GM12878 (cell line): ENCODE data around the gene DISC1. TPM values are rescaled to one million over a fixed set of nuclear protein-coding genes. Genes with fewer than 3 reads are reported as not detected.

Source experiments
- ATAC-seq: fragments of 200-7000 bp; cut with Tn5 transposase; 3 replicates; pipeline ENCODE4 v1.9.1; 2020; ENCODE audit warnings: mild to moderate bottlenecking, moderate library complexity
- BruUV-seq: library from RNA; stranded (reverse); fragments of 400-500 nt; replicated peaks from 2 replicates; lab custom pipeline; 2021; lab: Mats Ljungman, UMichigan
- CTCF ChIA-PET: fragments of 300-600 bp; sonication (Branson Sonifier 250); formaldehyde crosslinking; extraction: SDS; loops from one replicate; lab custom pipeline; 2021; ENCODE audit warnings: inconsistent platforms; lab: Yijun Ruan, JAX
- POLR2A ChIA-PET: fragments of 350-600 bp; formaldehyde crosslinking; extraction: SDS; loops from one replicate; lab custom pipeline; 2021; ENCODE audit warnings: inconsistent platforms; lab: Charles Lee
- RAD21 ChIA-PET: fragments of 300-600 bp; sonication (Branson Sonifier 250); formaldehyde crosslinking; loops from one replicate; lab custom pipeline; 2023; ENCODE audit warnings: antibody characterized with exemption; ENCODE audit not compliant: unreplicated experiment; lab: Charles Lee
- SMC1A ChIA-PET: fragments of 300-600 bp; sonication (Branson Sonifier 250); formaldehyde crosslinking; loops from one replicate; lab custom pipeline; 2023; ENCODE audit not compliant: unreplicated experiment, uncharacterized antibody; lab: Charles Lee
- DNase-seq: peaks from one replicate; pipeline ENCODE4 v3.0.0-alpha.2; 2011; ENCODE audit warnings: low read depth, low spot score
- FAIRE-seq: peaks from 3 replicates; lab custom pipeline; 2011; peaks lifted over from hg19 to GRCh38; lab: Jason Lieb, UNC
- H2AFZ ChIP-seq: 2 replicates; pipeline ENCODE4 v1.6.0; 2011; ENCODE audit warnings: low read depth, low read length, control low read depth; ENCODE audit not compliant: control insufficient read depth
- H3K27ac ChIP-seq: 2 replicates; pipeline ENCODE4 v1.5.1; 2011; ENCODE audit warnings: control low read depth; ENCODE audit not compliant: control insufficient read depth, insufficient read depth
- H3K27me3 ChIP-seq, 2 experiments: replicated peaks in 1 of 2; 2 replicates each; pipeline versions ENCODE4 v1.6.0 to v1.6.1; 2011; ENCODE audit warnings: low read length in 1 of 2; ENCODE audit not compliant: control insufficient read depth in 2 of 2, insufficient read depth in 2 of 2
- H3K36me3 ChIP-seq, 2 experiments: 2 replicates each; pipeline ENCODE4 v1.5.1; 2011; ENCODE audit warnings: low read length in 1 of 2; ENCODE audit not compliant: control insufficient read depth in 2 of 2, insufficient read depth in 2 of 2
- H3K4me1 ChIP-seq: 2 replicates; pipeline ENCODE4 v1.6.1; 2011; ENCODE audit warnings: mild to moderate bottlenecking, low read length, moderate library complexity, mixed read lengths; ENCODE audit not compliant: control insufficient read depth, insufficient read depth
- H3K4me2 ChIP-seq: 2 replicates; pipeline ENCODE4 v1.6.0; 2011; ENCODE audit warnings: control low read depth; ENCODE audit not compliant: control insufficient read depth, insufficient read depth
- H3K4me3 ChIP-seq: fragments of 200-600 bp; sonication (generic); 2 replicates; pipeline ENCODE4 v1.5.1; 2016
- H3K79me2 ChIP-seq: 2 replicates; pipeline ENCODE4 v1.6.0; 2011; ENCODE audit warnings: low read length; ENCODE audit not compliant: control insufficient read depth, insufficient read depth
- H3K9ac ChIP-seq: 2 replicates; pipeline ENCODE4 v1.8.0; 2011; ENCODE audit warnings: low read length, control low read depth, mixed read lengths; ENCODE audit not compliant: control insufficient read depth, insufficient read depth
- H3K9me3 ChIP-seq: replicated peaks from 3 replicates; pipeline ENCODE4 v1.5.1; 2011; ENCODE audit warnings: mild to moderate bottlenecking, low read length; ENCODE audit not compliant: control insufficient read depth, insufficient read depth
- H4K20me1 ChIP-seq: 2 replicates; pipeline ENCODE4 v1.6.0; 2011; ENCODE audit not compliant: control insufficient read depth, insufficient read depth
- IRF3 ChIP-seq: fragments of 450-650 bp; IDR thresholded peaks from 2 replicates; pipeline ENCODE4 v1.6.1; 2014; ENCODE audit warnings: mild to moderate bottlenecking
- RAD51 ChIP-seq: fragments of 450-650 bp; IDR thresholded peaks from 2 replicates; pipeline ENCODE4 v1.6.1; 2016; ENCODE audit warnings: moderate library complexity, mild to moderate bottlenecking, inconsistent platforms
- STAT1 ChIP-seq: fragments of 450-650 bp; conservative IDR thresholded peaks from 2 replicates; pipeline ENCODE4 v1.6.1; 2014; ENCODE audit warnings: antibody characterized with exemption, mild to moderate bottlenecking
- ZNF384 ChIP-seq: IDR thresholded peaks from 2 replicates; pipeline ENCODE4 v1.6.1; 2012; ENCODE audit warnings: low read depth, mild to moderate bottlenecking, low read length, improper control_type of control experiment, borderline replicate concordance
- ZSCAN29 ChIP-seq: fragments of 450-650 bp; IDR thresholded peaks from 2 replicates; pipeline ENCODE4 v1.6.1; 2017; ENCODE audit warnings: mild to moderate bottlenecking, moderate library complexity
- WGBS: methylation state at CpG from one replicate; pipeline ENCODE4 v1.1.6; 2016; ENCODE audit warnings: low lambda C conversion rate; ENCODE audit not compliant: insufficient replicate concordance, insufficient coverage; ENCODE audit errors: missing lambda C conversion rate; 5-methylcytosine and 5-hydroxymethylcytosine counted together
- in situ Hi-C: fragments of 300-500 bp; cut with MboI; formaldehyde crosslinking; loops from 9 replicates; pipeline ENCODE4 v1.14.3; 2018; ENCODE audit warnings: mixed read lengths
- intact Hi-C: fragments of 100-400 bp; cut with micrococcal nuclease; formaldehyde crosslinking; loops from one replicate; pipeline ENCODE4 v1.14.2; 2022; ENCODE audit not compliant: unreplicated experiment
- polyA plus RNA-seq, 11 experiments: library from polyadenylated mRNA; depleted of rRNA in 4 of 11; unstranded in 6 of 11; stranded (reverse) in 5 of 11; fragments of >200 nt; fragmentation: Nextera tagmentation in 4 of 11; fragmentation: Illumina TruSeq in 1 of 11; extraction: Ambion mirVana in 4 of 11; extraction: Trizol in 1 of 11; gene quantifications; 1 replicate in 1 of 11; 2 replicates in 10 of 11; pipeline versions ENCODE4 v1.2.1 to v1.2.3, GENCODE V29; 2011 to 2016; ENCODE audit warnings: inconsistent platforms in 2 of 11, missing spikeins in 2 of 11, low read depth in 1 of 11
- total RNA-seq, 4 experiments: library from RNA; depleted of rRNA in 3 of 4; stranded (reverse); fragments of >200 nt in 3 of 4; fragmentation: Illumina TruSeq in 1 of 4; extraction: Trizol in 1 of 4; gene quantifications; 2 replicates each; pipeline versions ENCODE4 v1.2.1 to v1.2.3, GENCODE V29; 2013 to 2021
- TF ChIP-seq, protein P1 (sequence below): fragments of 450-650 bp; IDR thresholded peaks from 2 replicates; pipeline ENCODE4 v1.6.1; 2017; ENCODE audit warnings: mild to moderate bottlenecking, moderate library complexity
- TF ChIP-seq, protein P2 (sequence below): IDR thresholded peaks from 2 replicates; pipeline ENCODE4 v1.6.1; 2011; ENCODE audit warnings: low read depth, mild to moderate bottlenecking, low read length, moderate library complexity, borderline replicate concordance; ENCODE audit errors: extremely low read depth

Gene DISC1
- total and polyA plus RNA-seq, 10 of the 15 experiments (the other 5 are each of a cell fraction or from before 2014, with no cell fraction given), result 0.05 to 0.72 (median 0.19) TPM; not detected in 1

DNA sequence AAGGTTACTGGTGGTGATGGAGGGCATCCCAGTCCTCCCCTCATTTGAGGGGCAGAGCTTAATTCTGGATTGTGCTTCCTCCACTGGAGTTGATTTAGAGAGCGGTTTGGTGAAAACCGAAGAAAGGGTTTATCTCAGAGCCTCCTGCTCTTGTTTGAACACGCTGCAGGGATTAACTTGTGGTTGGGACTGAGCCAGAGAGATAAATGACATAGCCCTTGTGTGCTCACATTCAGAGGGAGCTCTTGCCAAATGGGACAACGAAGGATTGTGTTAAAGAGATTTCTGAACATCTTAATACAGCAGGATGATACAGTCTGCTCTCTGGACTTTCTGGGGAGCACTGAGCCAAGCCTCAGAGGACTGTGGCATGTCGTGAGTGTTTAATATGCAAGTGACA is 308.2 kb downstream of the DISC1 start (continued):
- TF ChIP-seq, protein P1, sequence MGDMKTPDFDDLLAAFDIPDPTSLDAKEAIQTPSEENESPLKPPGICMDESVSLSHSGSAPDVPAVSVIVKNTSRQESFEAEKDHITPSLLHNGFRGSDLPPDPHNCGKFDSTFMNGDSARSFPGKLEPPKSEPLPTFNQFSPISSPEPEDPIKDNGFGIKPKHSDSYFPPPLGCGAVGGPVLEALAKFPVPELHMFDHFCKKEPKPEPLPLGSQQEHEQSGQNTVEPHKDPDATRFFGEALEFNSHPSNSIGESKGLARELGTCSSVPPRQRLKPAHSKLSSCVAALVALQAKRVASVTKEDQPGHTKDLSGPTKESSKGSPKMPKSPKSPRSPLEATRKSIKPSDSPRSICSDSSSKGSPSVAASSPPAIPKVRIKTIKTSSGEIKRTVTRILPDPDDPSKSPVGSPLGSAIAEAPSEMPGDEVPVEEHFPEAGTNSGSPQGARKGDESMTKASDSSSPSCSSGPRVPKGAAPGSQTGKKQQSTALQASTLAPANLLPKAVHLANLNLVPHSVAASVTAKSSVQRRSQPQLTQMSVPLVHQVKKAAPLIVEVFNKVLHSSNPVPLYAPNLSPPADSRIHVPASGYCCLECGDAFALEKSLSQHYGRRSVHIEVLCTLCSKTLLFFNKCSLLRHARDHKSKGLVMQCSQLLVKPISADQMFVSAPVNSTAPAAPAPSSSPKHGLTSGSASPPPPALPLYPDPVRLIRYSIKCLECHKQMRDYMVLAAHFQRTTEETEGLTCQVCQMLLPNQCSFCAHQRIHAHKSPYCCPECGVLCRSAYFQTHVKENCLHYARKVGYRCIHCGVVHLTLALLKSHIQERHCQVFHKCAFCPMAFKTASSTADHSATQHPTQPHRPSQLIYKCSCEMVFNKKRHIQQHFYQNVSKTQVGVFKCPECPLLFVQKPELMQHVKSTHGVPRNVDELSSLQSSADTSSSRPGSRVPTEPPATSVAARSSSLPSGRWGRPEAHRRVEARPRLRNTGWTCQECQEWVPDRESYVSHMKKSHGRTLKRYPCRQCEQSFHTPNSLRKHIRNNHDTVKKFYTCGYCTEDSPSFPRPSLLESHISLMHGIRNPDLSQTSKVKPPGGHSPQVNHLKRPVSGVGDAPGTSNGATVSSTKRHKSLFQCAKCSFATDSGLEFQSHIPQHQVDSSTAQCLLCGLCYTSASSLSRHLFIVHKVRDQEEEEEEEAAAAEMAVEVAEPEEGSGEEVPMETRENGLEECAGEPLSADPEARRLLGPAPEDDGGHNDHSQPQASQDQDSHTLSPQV, result no peak
- no peak for TF ChIP-seq RAD51
- no peak for TF ChIP-seq IRF3
- TF ChIP-seq, protein P2, sequence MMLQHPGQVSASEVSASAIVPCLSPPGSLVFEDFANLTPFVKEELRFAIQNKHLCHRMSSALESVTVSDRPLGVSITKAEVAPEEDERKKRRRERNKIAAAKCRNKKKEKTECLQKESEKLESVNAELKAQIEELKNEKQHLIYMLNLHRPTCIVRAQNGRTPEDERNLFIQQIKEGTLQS, result no peak
- no peak for TF ChIP-seq STAT1

DNA sequence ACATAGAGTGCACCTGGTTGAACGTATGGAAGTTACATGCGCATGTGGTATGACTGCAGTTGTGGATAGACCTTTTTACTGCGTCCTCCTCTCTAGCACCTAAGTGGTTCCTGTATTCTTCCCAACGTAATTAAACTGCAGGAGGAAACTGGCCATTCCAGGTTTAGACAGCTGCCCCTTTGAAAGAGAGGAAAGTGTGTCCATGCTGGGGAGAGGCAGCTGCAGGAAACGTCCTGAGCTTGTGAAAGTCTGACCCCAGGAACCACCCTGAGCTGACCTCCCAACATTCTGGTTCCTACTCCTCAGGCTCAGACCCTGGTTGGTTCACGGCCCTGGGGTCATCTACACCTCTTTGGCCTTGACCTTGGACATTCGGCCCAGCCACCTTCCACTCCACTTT is 309.3 kb downstream of the DISC1 start:
- in situ Hi-C loops, result no loop called here
- DNase-seq, result no peak
- H3K9ac ChIP-seq, result no peak overlapping the region
- ATAC-seq, result no peak
- H3K4me3 ChIP-seq, result no peak overlapping the region
- TF ChIP-seq, protein P2, result no peak
- no peak for TF ChIP-seq ZSCAN29
- no peak for TF ChIP-seq ZNF384
- H3K36me3 ChIP-seq, result no peaks in the 10 kb centered on the region
- H2AFZ ChIP-seq, result no peak overlapping the region
- H3K9me3 ChIP-seq, result no peaks in the 10 kb centered on the region; the same call in 2 of the 3 replicates
- no TSS peak for BruUV-seq
- H3K27ac ChIP-seq, result no peak overlapping the region
- POLR2A ChIA-PET, result no interaction called here
- no peaks in the 10 kb centered on the region for H3K79me2 ChIP-seq
- H3K27me3 ChIP-seq, result no peaks in the 10 kb centered on the region
- no peak for FAIRE-seq
- no peaks in the 10 kb centered on the region for H3K4me1 ChIP-seq
- WGBS, result 19% methylated on average over 7 of the region's 7 CpGs
- intact Hi-C loops, result no loop called here
- H4K20me1 ChIP-seq, result no peaks in the 10 kb centered on the region
- no peak overlapping the region for H3K4me2 ChIP-seq
- CTCF ChIA-PET, result no interaction called here
- SMC1A ChIA-PET, result no interaction called here
- RAD21 ChIA-PET, result no interaction called here
